Activated CD8-positive, alpha-beta T cell treated with anti-CD3 and anti-CD28 coated beads, Interleukin-2, amount 10 ng/mL, durations not matched to agents 7 days and 5 days (primary cell): ENCODE results near the gene MFNG. TPM values are rescaled to one million over a fixed set of nuclear protein-coding genes. Genes with fewer than 3 reads are reported as not detected.
A peak's percentile ranks its signal among the peaks of the same experiment; 100 is the strongest.
"Not testable (repeated sequence)": the region's sequence is repeated elsewhere in the genome, so short reads cannot be mapped to it uniquely, and the experiment has no call there.

ENCODE experiments used
- ATAC-seq: fragments of 150-1000 bp; cut with Tn5 transposase; one replicate; pipeline ENCODE4 v1.10.0; 2021; ENCODE audit warnings: moderate library complexity
- CTCF ChIA-PET: fragments of 350-600 bp; sonication (Branson Sonifier 250); formaldehyde crosslinking; loops from one replicate; lab custom pipeline; 2021; ENCODE audit warnings: antibody characterized with exemption; lab: Charles Lee
- POLR2A ChIA-PET: fragments of 350-600 bp; sonication (Branson Sonifier 250); formaldehyde crosslinking; loops from one replicate; lab custom pipeline; 2021; ENCODE audit warnings: antibody characterized with exemption; lab: Charles Lee
- DNase-seq: peaks from one replicate; pipeline ENCODE4 v3.0.0-alpha.2; 2020
- H3K27ac Mint-ChIP-seq: one replicate; pipeline ENCODE4 v1.8.0; 2021; ENCODE audit warnings: mild to moderate bottlenecking, mixed read lengths
- H3K27me3 Mint-ChIP-seq: one replicate; pipeline ENCODE4 v1.8.0; 2021; ENCODE audit warnings: low read depth, mixed read lengths
- H3K36me3 Mint-ChIP-seq: one replicate; pipeline ENCODE4 v1.8.0; 2021; ENCODE audit warnings: low read depth, mixed read lengths
- H3K4me1 Mint-ChIP-seq: one replicate; pipeline ENCODE4 v1.8.0; 2021; ENCODE audit warnings: low read depth, mixed read lengths
- H3K4me3 Mint-ChIP-seq: one replicate; pipeline ENCODE4 v1.8.0; 2021; ENCODE audit warnings: mild to moderate bottlenecking, mixed read lengths
- H3K9me3 Mint-ChIP-seq: one replicate; pipeline ENCODE4 v1.8.0; 2022; ENCODE audit warnings: mixed read lengths; ENCODE audit not compliant: insufficient read depth
- total RNA-seq, 2 experiments: library from RNA; stranded (reverse); gene quantifications; one replicate each; pipeline ENCODE4 v1.2.3, GENCODE V29; 2021

The MFNG gene
- 100 to 1,000 TPM; 227 to 232 TPM for total RNA-seq

GRCh38 chr22:37486224-37486845 lies at the start of gene MFNG:
TSS of gene MFNG (minus strand) at chr22:37486384. CDS start at chr22:37486177, 207 bp downstream.
- ChIA-PET CTCF (interaction anchor here (0.8 to 4.0 kb wide), 10 partner anchors 12 to 148 kb away, joined by 3 to 26 read pairs (median 6); partner anchors contain the start of gene GGA1), POLR2A (interaction anchor here (0.6 to 1.8 kb wide), 11 partner anchors 10 to 406 kb away, joined by 3 to 9 read pairs (median 3); partner anchors contain the start of genes ANKRD54 and GGA1)
- H3K27me3 Mint-ChIP-seq, result no peaks in the 10 kb centered on the region
- ATAC-seq, result peak; percentile 62
- peaks cover 36% of the 10 kb centered on the region for H3K36me3 Mint-ChIP-seq
- H3K4me1 Mint-ChIP-seq, result peaks cover 69% of the 10 kb centered on the region
- peak; percentile 81 for DNase-seq
- peak within 1 kb of the TSS; percentile 97 for H3K27ac Mint-ChIP-seq
- no peaks in the 10 kb centered on the region for H3K9me3 Mint-ChIP-seq
- H3K4me3 Mint-ChIP-seq, result peak within 1 kb of the TSS; percentile 88

GRCh38 chr22:37535159-37535558 lies 49.0 kb upstream of the MFNG start:
- Mint-ChIP-seq H3K4me3 (no peak overlapping the region), H3K27ac (no peak overlapping the region), H3K4me1 (peaks cover 38% of the 10 kb centered on the region), H3K36me3 (no peaks in the 10 kb centered on the region), H3K27me3 (peaks cover 21% of the 10 kb centered on the region), H3K9me3 (no peaks in the 10 kb centered on the region)
- ATAC-seq, result no peak
- CTCF ChIA-PET, result interaction anchor here (2.6 to 2.9 kb wide), 2 partner anchors 32 to 57 kb away, joined by 11 to 12 read pairs; no protein-coding TSS in a partner anchor
- POLR2A ChIA-PET, result no interaction called here
- no peak for DNase-seq

GRCh38 chr22:37534445-37534844 lies 48.3 kb upstream of the MFNG start:
- DNase-seq (no peak), ATAC-seq (no peak)
- no peaks in the 10 kb centered on the region for H3K36me3 Mint-ChIP-seq
- no peaks in the 10 kb centered on the region for H3K9me3 Mint-ChIP-seq
- peaks cover 41% of the 10 kb centered on the region for H3K4me1 Mint-ChIP-seq
- no peak overlapping the region for H3K27ac Mint-ChIP-seq
- ChIA-PET POLR2A (no interaction called here), CTCF (interaction anchor here (0.6 to 2.9 kb wide), 5 partner anchors 8 to 274 kb away, joined by 3 to 12 read pairs (median 3); no protein-coding TSS in a partner anchor)
- peaks cover 19% of the 10 kb centered on the region for H3K27me3 Mint-ChIP-seq
- H3K4me3 Mint-ChIP-seq, result no peak overlapping the region

GRCh38 chr22:37533995-37534394 lies 47.8 kb upstream of the MFNG start:
- no peak overlapping the region for H3K4me3 Mint-ChIP-seq
- CTCF ChIA-PET, result interaction anchor here (0.6 to 2.9 kb wide), 6 partner anchors 9 to 292 kb away, joined by 3 to 12 read pairs (median 3); no protein-coding TSS in a partner anchor
- H3K9me3 Mint-ChIP-seq, result no peaks in the 10 kb centered on the region
- peaks cover 38% of the 10 kb centered on the region for H3K4me1 Mint-ChIP-seq
- POLR2A ChIA-PET, result no interaction called here
- ATAC-seq, result no peak
- H3K36me3 Mint-ChIP-seq, result no peaks in the 10 kb centered on the region
- DNase-seq, result peak; percentile 35
- no peak overlapping the region for H3K27ac Mint-ChIP-seq
- H3K27me3 Mint-ChIP-seq, result peaks cover 18% of the 10 kb centered on the region

- Mint-ChIP-seq H3K27ac (no peak overlapping the region), H3K9me3 (no peaks in the 10 kb centered on the region), H3K4me1 (peaks cover 28% of the 10 kb centered on the region), H3K4me3 (no peak overlapping the region), H3K36me3 (no peaks in the 10 kb centered on the region), H3K27me3 (peaks cover 21% of the 10 kb centered on the region)
- ATAC-seq (peak; percentile 44), DNase-seq (peak; percentile 40)
- ChIA-PET CTCF (interaction anchor here (0.9 to 2.2 kb wide), 5 partner anchors 9 to 63 kb away, joined by 4 to 12 read pairs (median 4); no protein-coding TSS in a partner anchor), POLR2A (interaction anchor here (1.6 kb wide), 1 partner anchor 34 kb away, joined by 3 read pairs; no protein-coding TSS in a partner anchor)
Measured at GRCh38 chr22:37529652-37530345, 43.6 kb upstream of the MFNG start.

GRCh38 chr22:37527952-37528351 lies 41.8 kb upstream of the MFNG start:
- CTCF ChIA-PET, result interaction anchor here (0.8 to 2.3 kb wide), 8 partner anchors 13 to 267 kb away, joined by 3 to 17 read pairs (median 4); no protein-coding TSS in a partner anchor

GRCh38 chr22:37527081-37527752 lies 41.0 kb upstream of the MFNG start:
- POLR2A ChIA-PET, H3K4me3 Mint-ChIP-seq, ATAC-seq, H3K36me3 Mint-ChIP-seq, H3K9me3 Mint-ChIP-seq, DNase-seq, H3K27ac Mint-ChIP-seq: not testable (repeated sequence)
- Mint-ChIP-seq H3K27me3 (peaks cover 28% of the 10 kb centered on the region), H3K4me1 (peaks cover 15% of the 10 kb centered on the region)
- CTCF ChIA-PET, result interaction anchor here (0.8 to 2.3 kb wide), 7 partner anchors 14 to 267 kb away, joined by 3 to 17 read pairs (median 4); no protein-coding TSS in a partner anchor

More at GRCh38 chr22:37527952-37528351, 41.8 kb upstream of the MFNG start:
- peaks cover 15% of the 10 kb centered on the region for H3K4me1 Mint-ChIP-seq
- H3K27ac Mint-ChIP-seq, H3K36me3 Mint-ChIP-seq, DNase-seq, H3K4me3 Mint-ChIP-seq, H3K9me3 Mint-ChIP-seq, POLR2A ChIA-PET, ATAC-seq: not testable (repeated sequence)
- H3K27me3 Mint-ChIP-seq, result peaks cover 21% of the 10 kb centered on the region

GRCh38 chr22:37526376-37526775 lies 40.2 kb upstream of the MFNG start:
- H3K27ac Mint-ChIP-seq, result no peak overlapping the region

GRCh38 chr22:37525746-37526350 lies 39.7 kb upstream of the MFNG start:
- POLR2A ChIA-PET, result no interaction called here
- H3K27ac Mint-ChIP-seq, result no peak overlapping the region
- H3K4me3 Mint-ChIP-seq, result no peak overlapping the region
- no peaks in the 10 kb centered on the region for H3K9me3 Mint-ChIP-seq
- peaks cover 12% of the 10 kb centered on the region for H3K4me1 Mint-ChIP-seq
- no peaks in the 10 kb centered on the region for H3K36me3 Mint-ChIP-seq
- no peak for ATAC-seq
- peaks cover 35% of the 10 kb centered on the region for H3K27me3 Mint-ChIP-seq
- CTCF ChIA-PET, result no interaction called here
- no peak for DNase-seq

More at GRCh38 chr22:37526376-37526775, 40.2 kb upstream of the MFNG start:
- CTCF ChIA-PET, result no interaction called here
- H3K4me1 Mint-ChIP-seq, result peaks cover 13% of the 10 kb centered on the region
- POLR2A ChIA-PET, result no interaction called here
- H3K9me3 Mint-ChIP-seq, result no peaks in the 10 kb centered on the region
- peaks cover 32% of the 10 kb centered on the region for H3K27me3 Mint-ChIP-seq
- no peaks in the 10 kb centered on the region for H3K36me3 Mint-ChIP-seq
- ATAC-seq (no peak), DNase-seq (no peak)
- H3K4me3 Mint-ChIP-seq, result no peak overlapping the region

GRCh38 chr22:37525073-37525745 lies 39.0 kb upstream of the MFNG start:
- Mint-ChIP-seq H3K9me3 (no peaks in the 10 kb centered on the region), H3K27me3 (peaks cover 39% of the 10 kb centered on the region), H3K36me3 (no peaks in the 10 kb centered on the region), H3K27ac (no peak overlapping the region), H3K4me1 (peaks cover 12% of the 10 kb centered on the region), H3K4me3 (no peak overlapping the region)
- ATAC-seq, result no peak
- no peak for DNase-seq
- POLR2A ChIA-PET, result no interaction called here
- CTCF ChIA-PET, result no interaction called here
